ENCODE data around the gene IL36A.

DNA sequence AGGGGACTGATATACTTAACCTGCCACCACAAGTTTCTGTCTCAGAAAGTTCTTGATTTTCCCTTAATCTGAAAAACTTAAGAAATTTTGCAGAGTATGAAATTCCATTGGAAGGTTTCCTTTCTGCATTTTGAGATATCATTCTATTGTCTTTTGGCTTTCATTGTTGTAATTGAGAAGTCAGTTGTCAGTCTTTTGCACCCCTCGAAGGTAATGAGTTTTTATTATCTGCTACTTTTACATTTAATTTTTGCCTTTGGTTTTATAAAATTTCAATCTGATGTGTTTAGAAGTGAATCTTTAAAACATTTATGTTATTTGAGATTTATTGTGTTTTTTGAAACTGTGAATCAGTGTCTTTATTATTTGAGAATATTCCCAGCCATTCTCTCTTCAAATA is 4.8 kb upstream of the IL36A start:
- TF ChIP-seq, protein P1, sequence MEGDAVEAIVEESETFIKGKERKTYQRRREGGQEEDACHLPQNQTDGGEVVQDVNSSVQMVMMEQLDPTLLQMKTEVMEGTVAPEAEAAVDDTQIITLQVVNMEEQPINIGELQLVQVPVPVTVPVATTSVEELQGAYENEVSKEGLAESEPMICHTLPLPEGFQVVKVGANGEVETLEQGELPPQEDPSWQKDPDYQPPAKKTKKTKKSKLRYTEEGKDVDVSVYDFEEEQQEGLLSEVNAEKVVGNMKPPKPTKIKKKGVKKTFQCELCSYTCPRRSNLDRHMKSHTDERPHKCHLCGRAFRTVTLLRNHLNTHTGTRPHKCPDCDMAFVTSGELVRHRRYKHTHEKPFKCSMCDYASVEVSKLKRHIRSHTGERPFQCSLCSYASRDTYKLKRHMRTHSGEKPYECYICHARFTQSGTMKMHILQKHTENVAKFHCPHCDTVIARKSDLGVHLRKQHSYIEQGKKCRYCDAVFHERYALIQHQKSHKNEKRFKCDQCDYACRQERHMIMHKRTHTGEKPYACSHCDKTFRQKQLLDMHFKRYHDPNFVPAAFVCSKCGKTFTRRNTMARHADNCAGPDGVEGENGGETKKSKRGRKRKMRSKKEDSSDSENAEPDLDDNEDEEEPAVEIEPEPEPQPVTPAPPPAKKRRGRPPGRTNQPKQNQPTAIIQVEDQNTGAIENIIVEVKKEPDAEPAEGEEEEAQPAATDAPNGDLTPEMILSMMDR (IDR thresholded peaks at IDR 0.05; ENCODE audit: low read length) = no peak
- no peak for TF ChIP-seq EZH2 (IDR thresholded peaks at IDR 0.05; ENCODE audit: borderline replicate concordance, low read length)
